Measurements from ENCODE around the gene KRTAP20-1. TPM values are rescaled to one million over a fixed set of nuclear protein-coding genes. Genes with fewer than 3 reads are reported as not detected.

Gene KRTAP20-1
- total RNA-seq, 1 donor from 2014 or later, result not detected

DNA sequence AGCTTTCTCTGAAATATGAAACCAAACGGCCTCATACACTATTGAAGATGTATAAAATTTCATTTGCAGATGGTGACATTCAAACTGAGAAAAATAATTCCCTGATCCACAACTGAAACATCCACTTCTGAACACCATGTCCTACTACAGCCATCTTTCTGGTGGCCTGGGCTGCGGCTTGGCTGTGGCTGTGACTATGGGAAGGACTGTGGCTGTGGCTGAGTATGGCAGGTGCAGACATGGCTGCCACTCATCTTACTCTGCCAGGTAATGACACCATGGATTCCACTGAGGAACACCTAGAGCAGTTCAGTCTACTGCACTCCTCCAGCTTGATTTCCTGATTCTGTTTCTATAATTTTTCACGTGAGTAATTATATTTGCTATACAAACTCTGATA lies 4.3 kb downstream of the KRTAP20-1 start, which contains the start of gene KRTAP20-4:
KRTAP20-4 (plus strand) TSS at position 106 of the 400 bp plus-strand sequence.
- H3K4me1 Mint-ChIP-seq (ENCODE audit: low read depth, unreplicated experiment), result no peaks in the 10 kb centered on the region
- H3K4me3 Mint-ChIP-seq (ENCODE audit: unreplicated experiment), result no peak within 1 kb of the TSS
- H3K27me3 Mint-ChIP-seq (ENCODE audit: unreplicated experiment), result no peaks in the 10 kb centered on the region
- peaks cover 7% of the 10 kb centered on the region for H3K36me3 Mint-ChIP-seq (ENCODE audit: unreplicated experiment)
- no peak within 1 kb of the TSS for H3K27ac Mint-ChIP-seq (ENCODE audit: unreplicated experiment)
- peaks cover 2% of the 10 kb centered on the region for H3K9me3 Mint-ChIP-seq (ENCODE audit: unreplicated experiment)
- TF ChIP-seq, protein P1, sequence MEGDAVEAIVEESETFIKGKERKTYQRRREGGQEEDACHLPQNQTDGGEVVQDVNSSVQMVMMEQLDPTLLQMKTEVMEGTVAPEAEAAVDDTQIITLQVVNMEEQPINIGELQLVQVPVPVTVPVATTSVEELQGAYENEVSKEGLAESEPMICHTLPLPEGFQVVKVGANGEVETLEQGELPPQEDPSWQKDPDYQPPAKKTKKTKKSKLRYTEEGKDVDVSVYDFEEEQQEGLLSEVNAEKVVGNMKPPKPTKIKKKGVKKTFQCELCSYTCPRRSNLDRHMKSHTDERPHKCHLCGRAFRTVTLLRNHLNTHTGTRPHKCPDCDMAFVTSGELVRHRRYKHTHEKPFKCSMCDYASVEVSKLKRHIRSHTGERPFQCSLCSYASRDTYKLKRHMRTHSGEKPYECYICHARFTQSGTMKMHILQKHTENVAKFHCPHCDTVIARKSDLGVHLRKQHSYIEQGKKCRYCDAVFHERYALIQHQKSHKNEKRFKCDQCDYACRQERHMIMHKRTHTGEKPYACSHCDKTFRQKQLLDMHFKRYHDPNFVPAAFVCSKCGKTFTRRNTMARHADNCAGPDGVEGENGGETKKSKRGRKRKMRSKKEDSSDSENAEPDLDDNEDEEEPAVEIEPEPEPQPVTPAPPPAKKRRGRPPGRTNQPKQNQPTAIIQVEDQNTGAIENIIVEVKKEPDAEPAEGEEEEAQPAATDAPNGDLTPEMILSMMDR (IDR thresholded peaks at IDR 0.05; ENCODE audit: partially characterized antibody, unreplicated experiment), result no peak
- DNase-seq, result no peak

- Mint-ChIP-seq H3K4me1 (ENCODE audit: low read depth, unreplicated experiment) (no peaks in the 10 kb centered on the region), H3K27ac (ENCODE audit: unreplicated experiment) (no peak overlapping the region), H3K9me3 (ENCODE audit: unreplicated experiment) (peaks cover 2% of the 10 kb centered on the region), H3K36me3 (ENCODE audit: unreplicated experiment) (peaks cover 15% of the 10 kb centered on the region), H3K27me3 (ENCODE audit: unreplicated experiment) (peaks cover 2% of the 10 kb centered on the region), H3K4me3 (ENCODE audit: unreplicated experiment) (no peak overlapping the region)
- TF ChIP-seq, protein P1 (IDR thresholded peaks at IDR 0.05; ENCODE audit: partially characterized antibody, unreplicated experiment), result no peak
- DNase-seq, result no peak
Observed at GRCh38 chr21:30623362-30623761, 7.1 kb downstream of the KRTAP20-1 start.

- TF ChIP-seq, protein P1 (IDR thresholded peaks at IDR 0.05; ENCODE audit: partially characterized antibody, unreplicated experiment), result no peak
- DNase-seq, result no peak
- peaks cover 2% of the 10 kb centered on the region for H3K9me3 Mint-ChIP-seq (ENCODE audit: unreplicated experiment)
- H3K4me3 Mint-ChIP-seq (ENCODE audit: unreplicated experiment), result no peak overlapping the region
- no peak overlapping the region for H3K27ac Mint-ChIP-seq (ENCODE audit: unreplicated experiment)
- no peaks in the 10 kb centered on the region for H3K4me1 Mint-ChIP-seq (ENCODE audit: low read depth, unreplicated experiment)
- peaks cover 2% of the 10 kb centered on the region for H3K27me3 Mint-ChIP-seq (ENCODE audit: unreplicated experiment)
- H3K36me3 Mint-ChIP-seq (ENCODE audit: unreplicated experiment), result peaks cover 15% of the 10 kb centered on the region
Observed at GRCh38 chr21:30625449-30626165, 9.4 kb downstream of the KRTAP20-1 start.

- no peak for DNase-seq
- no peak overlapping the region for H3K4me3 Mint-ChIP-seq (ENCODE audit: unreplicated experiment)
- peaks cover 15% of the 10 kb centered on the region for H3K36me3 Mint-ChIP-seq (ENCODE audit: unreplicated experiment)
- no peak overlapping the region for H3K27ac Mint-ChIP-seq (ENCODE audit: unreplicated experiment)
- H3K4me1 Mint-ChIP-seq (ENCODE audit: low read depth, unreplicated experiment), result no peaks in the 10 kb centered on the region
- peaks cover 2% of the 10 kb centered on the region for H3K27me3 Mint-ChIP-seq (ENCODE audit: unreplicated experiment)
- TF ChIP-seq, protein P1 (IDR thresholded peaks at IDR 0.05; ENCODE audit: partially characterized antibody, unreplicated experiment), result no peak
- H3K9me3 Mint-ChIP-seq (ENCODE audit: unreplicated experiment), result peaks cover 2% of the 10 kb centered on the region
Observed at GRCh38 chr21:30628109-30628508, 11.9 kb downstream of the KRTAP20-1 start.

DNA sequence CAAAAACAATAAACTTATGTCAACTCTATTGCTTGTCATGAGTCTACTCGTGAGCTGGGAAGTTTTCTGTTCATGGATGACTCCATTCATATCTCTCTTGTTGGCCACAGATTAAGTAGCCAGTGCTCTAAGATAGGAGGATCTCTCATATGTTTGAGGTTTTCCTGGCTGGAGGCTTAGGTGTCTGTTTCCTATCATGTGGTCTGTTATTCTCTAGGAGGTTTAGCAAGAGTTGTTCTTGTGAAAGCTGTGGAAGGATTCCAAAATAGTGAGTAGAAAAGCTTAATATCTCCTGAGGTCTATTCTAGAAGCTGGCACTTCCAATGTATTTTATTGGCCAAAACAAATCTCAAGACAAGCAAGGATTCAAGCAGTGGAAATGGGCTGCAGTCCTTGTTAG lies 13.0 kb downstream of the KRTAP20-1 start:
- Mint-ChIP-seq H3K4me1 (ENCODE audit: low read depth, unreplicated experiment) (no peaks in the 10 kb centered on the region), H3K27me3 (ENCODE audit: unreplicated experiment) (peaks cover 2% of the 10 kb centered on the region), H3K36me3 (ENCODE audit: unreplicated experiment) (peaks cover 14% of the 10 kb centered on the region), H3K9me3 (ENCODE audit: unreplicated experiment) (peaks cover 2% of the 10 kb centered on the region), H3K27ac (ENCODE audit: unreplicated experiment) (no peak overlapping the region), H3K4me3 (ENCODE audit: unreplicated experiment) (no peak overlapping the region)
- TF ChIP-seq, protein P1 (IDR thresholded peaks at IDR 0.05; ENCODE audit: partially characterized antibody, unreplicated experiment), result no peak
- no peak for DNase-seq
